Hematopoietic multipotent progenitor cell treated with erythropoietin and hydrocortisone succinate and interleukin-3 and kit ligand, for 4 days (in vitro differentiated cells): ENCODE measurements around the gene TMCO4.
A peak's percentile ranks its signal among the peaks of the same experiment; 100 is the strongest.
"Not testable (repeated sequence)": the region's sequence is repeated elsewhere in the genome, so short reads cannot be mapped to it uniquely, and the experiment has no call there.

Experiments used
- DNase-seq: peaks from one replicate; pipeline ENCODE4 v3.0.0-alpha.2; 2015

TMCO4 gene

GRCh38 chr1:19654386-19654785 lies 145.3 kb downstream of the TMCO4 start:
- DNase-seq, result no peak

GRCh38 chr1:19651141-19651737 lies 148.5 kb downstream of the TMCO4 start:
- peak; percentile 80 for DNase-seq

- DNase-seq, result no peak
Observed at GRCh38 chr1:19650416-19651140, 149.1 kb downstream of the TMCO4 start.

GRCh38 chr1:19648689-19649088 lies 151.0 kb downstream of the TMCO4 start:
- no peak for DNase-seq

GRCh38 chr1:19648239-19648638 lies 151.5 kb downstream of the TMCO4 start:
- no peak for DNase-seq

GRCh38 chr1:19647643-19648042 lies 152.1 kb downstream of the TMCO4 start:
- peak; percentile 58 for DNase-seq

- DNase-seq, result peak; percentile 47
Observed at GRCh38 chr1:19646377-19647319, 153.1 kb downstream of the TMCO4 start.

- DNase-seq, result no peak
Observed at GRCh38 chr1:19645411-19646251, 154.1 kb downstream of the TMCO4 start.

- DNase-seq, result peak; percentile 69
Observed at GRCh38 chr1:19644681-19645410, 154.9 kb downstream of the TMCO4 start.

GRCh38 chr1:19644395-19644680 lies 155.4 kb downstream of the TMCO4 start:
- DNase-seq, result no peak

- DNase-seq, result peak; percentile 77
Observed at GRCh38 chr1:19643602-19644394, 155.9 kb downstream of the TMCO4 start, which contains the start of gene NBL1. Gene NBL1 (plus strand): TSS chr1:19644311. CDS start chr1:19655031, 10,720 bp downstream.

- no peak for DNase-seq
Observed at GRCh38 chr1:19643121-19643520, 156.6 kb downstream of the TMCO4 start.

- no peak for DNase-seq
Observed at GRCh38 chr1:19640363-19641316, 159.1 kb downstream of the TMCO4 start.

GRCh38 chr1:19639999-19640362 lies 159.7 kb downstream of the TMCO4 start:
- no peak for DNase-seq

GRCh38 chr1:19639228-19639627 lies 160.5 kb downstream of the TMCO4 start:
- peak; percentile 34 for DNase-seq

- no peak for DNase-seq
Observed at GRCh38 chr1:19637606-19638005, 162.1 kb downstream of the TMCO4 start.

GRCh38 chr1:19636749-19637148 lies 163.0 kb downstream of the TMCO4 start:
- not testable (repeated sequence) for DNase-seq

GRCh38 chr1:19636065-19636464 lies 163.7 kb downstream of the TMCO4 start:
- no peak for DNase-seq

- DNase-seq, result no peak
Observed at GRCh38 chr1:19635646-19636045, 164.1 kb downstream of the TMCO4 start.

GRCh38 chr1:19635064-19635463 lies 164.7 kb downstream of the TMCO4 start:
- not testable (repeated sequence) for DNase-seq
